HG03060 (cell line): ENCODE data around the gene MAPK8IP1.
A peak's percentile ranks its signal among the peaks of the same experiment; 100 is the strongest.

Experiments
- ATAC-seq: cut with Tn5 transposase; IDR thresholded peaks from one replicate; pipeline ENCODE4 v1.9.1; 2021; ENCODE audit warnings: low read depth, moderate number of reproducible peaks; ENCODE audit not compliant: unreplicated experiment

MAPK8IP1 gene

GRCh38 chr11:45906965-45907611, 21.6 kb downstream of the MAPK8IP1 start, which contains the start of gene FREY1:
FREY1 (minus strand) TSS chr11:45907271; CDS start chr11:45907245, 26 bp downstream.
- no peak for ATAC-seq

- no peak for ATAC-seq
Measured at GRCh38 chr11:45907911-45908370, 22.5 kb downstream of the MAPK8IP1 start.

DNA sequence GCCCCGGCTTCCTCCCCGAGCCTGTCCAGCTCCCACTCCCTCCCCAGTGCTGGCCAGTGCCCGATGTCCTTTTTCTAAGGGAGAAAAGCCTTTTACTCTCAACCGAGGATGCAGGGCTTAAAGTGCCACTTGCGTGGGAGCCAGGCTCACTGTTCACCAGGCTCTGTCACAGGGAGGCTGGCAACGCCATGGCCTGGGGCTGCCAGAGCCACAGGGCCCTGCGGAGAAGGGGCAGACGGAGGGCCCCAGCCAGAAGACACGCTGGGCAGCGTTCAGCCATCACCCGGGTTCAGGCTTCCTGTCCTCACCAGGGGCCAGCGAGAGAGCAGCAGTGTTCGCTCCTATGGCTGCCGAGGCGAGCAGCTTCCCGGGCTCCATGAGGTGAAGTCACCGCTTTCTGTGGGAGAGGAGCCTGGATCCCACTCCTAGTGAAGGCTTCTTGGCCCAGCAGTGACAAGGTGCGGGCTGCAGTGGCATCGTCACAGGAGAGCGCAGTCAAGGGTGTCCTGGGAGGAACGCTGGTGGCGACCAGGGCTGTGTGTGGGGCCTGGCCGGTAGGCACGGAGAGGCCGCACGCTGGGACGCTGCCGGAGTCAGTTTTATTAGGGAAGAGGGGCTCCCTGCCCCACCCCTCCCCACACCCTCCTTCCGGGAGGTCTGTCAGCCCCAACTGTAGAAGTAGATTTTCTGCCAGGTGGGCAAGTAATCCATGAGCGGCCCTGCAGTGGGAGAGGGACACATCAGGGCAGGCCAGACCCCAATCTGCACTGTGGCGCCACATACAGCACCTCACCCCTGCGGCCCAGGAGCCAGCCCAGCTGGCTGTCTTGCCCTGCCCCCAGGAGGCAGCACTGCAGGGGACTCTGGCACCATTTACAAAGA, 24.4 kb downstream of the MAPK8IP1 start:
- ATAC-seq: no peak

GRCh38 chr11:45910623-45911022, 25.2 kb downstream of the MAPK8IP1 start:
- ATAC-seq: no peak

DNA sequence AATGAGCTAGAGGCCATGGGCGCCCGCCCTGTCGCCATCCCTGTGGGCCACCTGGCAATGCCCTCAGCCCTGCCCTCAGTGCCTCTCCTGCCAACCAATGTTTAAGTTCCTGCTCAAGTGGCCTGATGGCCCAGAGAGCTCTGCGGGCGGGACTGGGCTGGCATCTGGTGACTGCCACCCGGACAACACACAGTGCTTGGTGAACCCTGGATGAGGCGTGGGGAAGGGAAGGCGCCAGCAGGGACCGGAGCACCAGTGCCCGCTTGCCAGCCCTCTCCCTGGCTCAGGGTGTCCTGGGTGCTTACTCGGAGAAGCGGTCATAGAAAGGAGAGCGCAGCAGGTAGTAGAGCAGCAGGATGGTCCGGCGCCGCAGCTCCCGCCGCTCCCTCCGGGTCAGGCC, 28.1 kb downstream of the MAPK8IP1 start:
- ATAC-seq: no peak

DNA sequence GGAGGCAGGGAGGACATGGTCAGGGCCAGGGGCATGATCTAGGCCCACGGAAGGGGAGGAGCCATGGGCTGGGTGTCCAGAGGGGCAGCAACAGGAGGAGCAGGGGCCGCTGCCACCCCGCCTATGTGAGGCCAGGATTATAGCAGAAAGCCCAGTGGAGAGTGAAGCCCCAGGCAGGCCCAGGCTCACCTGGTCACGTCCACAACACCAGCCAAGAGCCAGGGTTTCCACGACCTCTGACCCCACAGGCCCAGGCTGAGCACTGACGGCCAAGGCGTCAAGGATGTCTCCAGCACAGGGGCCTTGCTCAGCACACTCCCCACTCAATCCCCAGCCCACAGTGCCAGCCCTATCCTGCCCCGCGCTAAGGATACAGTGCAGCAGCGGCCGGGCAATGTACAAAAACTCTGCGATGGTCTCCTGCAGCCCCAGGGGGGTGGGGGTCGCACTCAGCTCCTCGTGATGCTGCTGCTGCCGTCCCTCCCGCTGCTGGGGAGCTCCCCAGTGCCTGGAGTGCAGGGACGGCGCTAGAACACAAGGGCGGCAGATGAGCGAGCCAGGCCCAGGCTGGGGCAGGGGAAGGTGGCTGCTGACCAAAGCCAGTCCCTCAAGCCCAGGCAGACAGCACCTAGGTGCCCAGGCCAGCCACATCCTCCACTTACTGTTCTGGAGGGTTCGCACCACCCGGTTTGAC, 28.6 kb downstream of the MAPK8IP1 start:
- ATAC-seq: no peak

DNA sequence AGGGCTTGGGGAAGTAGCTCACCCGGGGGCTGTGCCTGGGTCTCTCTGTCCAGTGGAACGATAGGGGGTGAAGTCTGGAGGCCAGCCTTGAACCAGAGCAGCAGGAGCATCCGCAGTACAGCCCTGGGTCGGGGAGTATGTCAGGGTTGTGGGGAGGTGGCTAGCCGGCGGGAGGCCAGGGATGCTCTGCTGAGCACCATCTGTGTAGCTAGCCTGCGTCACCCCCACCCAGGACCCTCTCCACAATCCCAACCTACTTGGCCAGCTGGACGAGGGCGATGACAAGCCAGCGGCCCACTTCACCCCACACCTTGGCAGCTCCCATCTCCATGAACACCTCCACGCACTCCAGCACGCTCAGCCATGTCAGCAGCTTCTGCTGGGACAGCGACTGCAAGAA, 30.0 kb downstream of the MAPK8IP1 start:
- no peak for ATAC-seq

GRCh38 chr11:45917286-45917622, 31.8 kb downstream of the MAPK8IP1 start:
- no peak for ATAC-seq

GRCh38 chr11:45917623-45918330, 32.3 kb downstream of the MAPK8IP1 start, which contains the start of gene PEX16:
PEX16 (minus strand) TSS chr11:45917877; CDS start chr11:45917811, 66 bp downstream.
- ATAC-seq: peak; percentile 85

DNA sequence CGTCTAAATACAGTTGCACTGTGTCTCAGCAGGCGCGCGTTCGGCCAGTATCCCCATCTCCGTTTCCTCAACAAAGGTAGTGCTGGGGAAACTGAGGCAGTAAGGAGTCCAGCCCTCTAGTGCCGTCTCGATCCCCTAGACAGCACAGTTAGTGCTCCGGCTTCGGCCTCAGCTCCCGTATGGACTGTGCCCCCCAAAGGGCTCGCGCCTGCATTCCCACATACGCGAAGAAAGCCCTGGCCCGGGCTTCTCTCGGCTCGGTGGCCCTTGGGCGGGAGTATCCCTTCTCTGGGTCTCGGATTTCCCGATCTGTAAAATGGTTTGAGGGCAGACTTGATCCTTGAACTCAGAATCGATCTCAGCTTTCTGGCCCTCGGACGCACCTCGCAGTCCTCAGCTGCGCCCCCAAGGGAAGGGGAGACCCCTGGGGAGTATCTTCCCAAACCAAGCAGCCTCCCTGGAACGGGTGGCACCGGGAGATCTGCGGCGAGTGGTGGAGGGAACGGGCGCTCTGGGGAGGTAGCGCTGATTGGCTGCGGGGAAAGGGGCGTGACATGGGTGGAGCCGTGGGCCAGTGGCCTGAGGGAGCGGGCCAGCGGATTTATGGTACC, 33.0 kb downstream of the MAPK8IP1 start:
- no peak for ATAC-seq

DNA sequence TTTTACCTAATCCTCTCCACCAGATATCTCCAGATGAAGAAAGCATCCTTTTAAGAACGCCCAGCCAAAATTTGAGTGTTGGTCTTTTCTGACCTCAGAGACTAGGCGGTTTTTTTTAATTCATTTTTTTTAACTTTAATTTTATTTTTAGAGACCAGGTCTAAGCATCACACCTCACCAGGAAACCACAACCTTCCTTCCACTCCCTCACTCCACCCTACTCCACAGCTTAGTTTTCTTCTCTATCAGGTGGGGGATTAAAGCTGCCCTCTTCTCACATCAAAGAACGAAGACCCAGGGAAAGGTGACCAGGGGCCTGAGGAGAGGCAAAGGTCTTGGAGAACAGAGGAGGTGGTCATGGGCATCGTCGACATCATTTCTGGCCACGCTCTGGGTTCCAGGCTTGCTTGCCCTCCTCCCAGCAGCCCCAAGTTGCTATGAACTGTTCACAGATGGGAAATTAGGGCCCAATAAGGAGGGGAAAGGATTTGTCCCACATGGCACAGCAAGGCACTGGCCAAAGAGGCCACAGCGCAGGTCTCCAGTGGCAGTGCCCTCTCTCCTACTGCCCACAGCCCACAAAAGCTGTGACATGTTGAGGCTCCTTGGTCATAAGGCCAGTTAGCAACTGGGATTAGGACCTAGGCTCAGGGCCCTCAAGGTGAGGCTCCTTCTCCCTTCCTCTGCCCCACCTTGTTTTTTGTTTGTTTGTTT, 33.7 kb downstream of the MAPK8IP1 start:
- no peak for ATAC-seq

- ATAC-seq: no peak
Measured at GRCh38 chr11:45919806-45920530, 34.5 kb downstream of the MAPK8IP1 start.

GRCh38 chr11:45920531-45921477, 35.4 kb downstream of the MAPK8IP1 start:
- no peak for ATAC-seq

DNA sequence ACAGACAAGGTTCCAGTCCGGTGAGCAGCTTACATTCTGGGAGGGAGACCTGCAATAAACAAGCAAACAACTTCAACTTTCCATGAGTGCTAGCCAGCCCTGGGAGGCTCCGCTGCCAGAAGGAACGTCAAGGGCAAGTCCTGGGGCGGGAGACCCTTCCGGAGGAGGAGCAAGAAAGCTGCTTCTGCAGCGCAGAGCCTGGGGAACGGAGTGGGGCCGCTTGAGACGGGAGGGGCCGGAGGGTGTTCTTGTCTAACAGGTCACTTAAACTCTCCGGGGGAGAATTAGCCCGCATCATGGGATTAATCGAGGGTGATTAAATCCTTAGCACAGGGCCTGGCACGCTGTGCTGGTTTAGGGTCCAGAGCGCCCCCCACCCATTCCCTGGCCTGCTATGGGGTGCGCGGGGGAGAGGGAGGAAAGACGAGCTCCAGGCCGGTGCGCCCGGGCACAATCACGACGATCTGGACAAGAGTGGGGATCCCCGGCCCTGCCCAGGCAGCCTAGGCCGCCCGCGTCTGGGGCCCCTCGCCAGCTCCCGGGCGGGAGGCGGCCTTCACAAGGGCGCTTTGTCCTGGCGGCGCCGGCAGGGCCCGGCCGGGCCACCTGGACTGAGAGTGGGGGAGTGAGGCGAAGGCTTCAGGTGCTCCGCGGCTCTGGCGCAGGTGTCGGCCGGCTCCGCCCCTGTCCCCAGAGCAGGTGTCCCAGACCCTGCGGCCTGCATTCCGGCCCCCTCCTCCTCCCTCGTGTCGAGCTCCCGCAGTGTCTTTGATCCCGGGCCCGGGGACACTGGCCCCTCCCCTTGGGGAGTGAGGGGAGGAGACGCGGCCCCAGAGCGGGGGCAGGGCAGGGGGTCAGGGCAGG, 36.3 kb downstream of the MAPK8IP1 start:
- no peak for ATAC-seq

DNA sequence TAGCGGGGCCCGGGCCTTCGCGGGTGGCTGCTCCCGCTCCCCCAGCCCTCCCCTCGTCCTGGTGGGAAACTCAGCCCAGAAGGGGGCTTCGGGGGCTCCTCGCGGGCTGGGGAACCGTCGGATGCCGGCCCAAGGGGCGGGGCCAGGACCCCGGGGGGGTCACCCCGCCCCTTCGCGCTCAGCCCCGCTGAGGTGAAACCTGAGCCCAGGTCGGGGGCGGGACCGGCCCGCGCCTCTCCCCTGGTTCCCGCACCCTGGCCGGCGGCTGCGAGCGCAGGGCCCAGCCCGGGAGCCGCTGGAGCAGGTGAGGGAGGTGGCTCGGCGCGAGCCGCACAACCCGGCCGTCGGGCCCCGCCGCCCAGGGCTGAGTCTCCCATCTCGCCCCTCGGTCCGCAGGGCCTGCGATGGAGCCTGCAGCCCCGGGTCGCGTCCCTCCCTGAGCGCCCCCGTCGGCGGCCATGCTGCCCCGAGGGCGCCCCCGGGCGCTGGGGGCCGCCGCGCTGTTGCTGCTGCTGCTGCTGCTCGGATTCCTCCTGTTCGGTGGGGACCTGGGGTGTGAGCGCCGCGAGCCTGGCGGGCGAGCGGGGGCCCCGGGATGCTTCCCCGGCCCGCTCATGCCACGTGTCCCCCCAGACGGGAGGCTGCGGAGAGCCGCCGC, 37.1 kb downstream of the MAPK8IP1 start, which contains the start of gene LARGE2:
Gene LARGE2 (plus strand): TSS at position 232 of the 658 bp plus-strand sequence. CDS start 227 bp downstream, at position 459.
- no peak for ATAC-seq
